Uterus (tissue), 2 donors: ENCODE results near the gene LMNA.

ENCODE experiments used
- POLR2A ChIP-seq, 2 donors: fragments of 450-650 bp; IDR thresholded peaks; one replicate each; pipeline ENCODE4 v1.6.1; 2016; ENCODE audit warnings: antibody characterized with exemption in 2 of 2, mild to moderate bottlenecking in 1 of 2, moderate library complexity in 1 of 2
- TF ChIP-seq, protein P1 (sequence below), 4 experiments: fragments of 200-600 bp in 2 of 4; fragments of 450-650 bp in 2 of 4; sonication (generic) in 2 of 4; IDR thresholded peaks; one replicate each; pipeline ENCODE4 v1.5.1; 2016 to 2019; ENCODE audit warnings: antibody characterized with exemption in 4 of 4, mild to moderate bottlenecking in 2 of 4, moderate library complexity in 1 of 4

DNA sequence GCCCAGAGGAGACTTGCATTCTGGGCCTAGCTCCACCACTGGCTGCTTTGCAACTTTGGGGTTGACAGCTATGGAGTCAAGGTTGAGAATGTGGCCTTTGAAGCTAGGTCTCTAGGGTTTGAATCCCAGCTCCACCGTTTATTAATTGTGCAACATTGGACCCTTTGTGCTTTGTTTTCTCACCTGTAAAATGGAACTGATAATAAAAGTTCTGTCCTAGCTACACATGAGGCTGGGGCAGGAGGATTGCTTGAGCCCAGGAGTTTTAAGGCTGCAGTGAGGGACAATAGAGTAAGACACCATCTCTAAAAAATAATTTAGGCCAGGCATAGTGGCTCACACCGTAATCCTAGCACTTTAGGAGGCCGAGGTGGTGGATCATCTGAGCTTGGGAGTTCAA lies 15.2 kb upstream of the LMNA start:
- TF ChIP-seq POLR2A (IDR thresholded peaks at IDR 0.05), result no peak
- TF ChIP-seq, protein P1, sequence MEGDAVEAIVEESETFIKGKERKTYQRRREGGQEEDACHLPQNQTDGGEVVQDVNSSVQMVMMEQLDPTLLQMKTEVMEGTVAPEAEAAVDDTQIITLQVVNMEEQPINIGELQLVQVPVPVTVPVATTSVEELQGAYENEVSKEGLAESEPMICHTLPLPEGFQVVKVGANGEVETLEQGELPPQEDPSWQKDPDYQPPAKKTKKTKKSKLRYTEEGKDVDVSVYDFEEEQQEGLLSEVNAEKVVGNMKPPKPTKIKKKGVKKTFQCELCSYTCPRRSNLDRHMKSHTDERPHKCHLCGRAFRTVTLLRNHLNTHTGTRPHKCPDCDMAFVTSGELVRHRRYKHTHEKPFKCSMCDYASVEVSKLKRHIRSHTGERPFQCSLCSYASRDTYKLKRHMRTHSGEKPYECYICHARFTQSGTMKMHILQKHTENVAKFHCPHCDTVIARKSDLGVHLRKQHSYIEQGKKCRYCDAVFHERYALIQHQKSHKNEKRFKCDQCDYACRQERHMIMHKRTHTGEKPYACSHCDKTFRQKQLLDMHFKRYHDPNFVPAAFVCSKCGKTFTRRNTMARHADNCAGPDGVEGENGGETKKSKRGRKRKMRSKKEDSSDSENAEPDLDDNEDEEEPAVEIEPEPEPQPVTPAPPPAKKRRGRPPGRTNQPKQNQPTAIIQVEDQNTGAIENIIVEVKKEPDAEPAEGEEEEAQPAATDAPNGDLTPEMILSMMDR (IDR thresholded peaks at IDR 0.05), result no peak
